Measurements from ENCODE around the gene ACTR6. TPM values are rescaled to one million over a fixed set of nuclear protein-coding genes. Genes with fewer than 3 reads are reported as not detected.
A peak's percentile ranks its signal among the peaks of the same experiment; 100 is the strongest.

ACTR6 gene
- total RNA-seq, 2 donors from 2014 or later: 12.1 to 19.4 TPM

GRCh38 chr12:100197486-100197885, 3.1 kb upstream of the ACTR6 start:
- TF ChIP-seq CTCF (IDR thresholded peaks at IDR 0.05): no peak
- no peaks in the 10 kb centered on the region for H3K27me3 ChIP-seq
- no peaks in the 10 kb centered on the region for H3K36me3 ChIP-seq
- no peak overlapping the region for H3K27ac ChIP-seq
- H3K4me3 ChIP-seq: no peak overlapping the region
- no peaks in the 10 kb centered on the region for H3K9me3 ChIP-seq
- H3K4me1 ChIP-seq: peaks cover 0 to 30% of the 10 kb centered on the region in 2 donors
- no peak for DNase-seq (ENCODE audit: low spot score)

GRCh38 chr12:100199023-100199346, 1.6 kb upstream of the ACTR6 start:
- Histone ChIP-seq H3K27me3 (no peaks in the 10 kb centered on the region), H3K4me3 (peak overlapping the region; percentile 68 to 83), H3K36me3 (no peaks in the 10 kb centered on the region), H3K27ac (no peak overlapping the region), H3K4me1 (peaks cover 0 to 26% of the 10 kb centered on the region in 2 donors), H3K9me3 (no peaks in the 10 kb centered on the region)
- no peak for TF ChIP-seq CTCF (IDR thresholded peaks at IDR 0.05)
- no peak for DNase-seq (ENCODE audit: low spot score)

GRCh38 chr12:100199347-100200149, 1.1 kb upstream of the ACTR6 start:
- no peaks in the 10 kb centered on the region for H3K27me3 ChIP-seq
- peaks cover 0 to 26% of the 10 kb centered on the region in 2 donors for H3K4me1 ChIP-seq
- peak overlapping the region; percentile 68 to 83 for H3K4me3 ChIP-seq
- DNase-seq (ENCODE audit: low spot score): peak; percentile 63
- H3K36me3 ChIP-seq: no peaks in the 10 kb centered on the region
- TF ChIP-seq CTCF (IDR thresholded peaks at IDR 0.05): no peak
- peak overlapping the region; percentile 74 to 75 for H3K27ac ChIP-seq
- H3K9me3 ChIP-seq: no peaks in the 10 kb centered on the region

GRCh38 chr12:100201604-100202423, 1.2 kb downstream of the ACTR6 start:
- Histone ChIP-seq H3K27me3 (no peaks in the 10 kb centered on the region), H3K27ac (no peak overlapping the region), H3K4me1 (peaks cover 0 to 26% of the 10 kb centered on the region in 2 donors), H3K9me3 (no peaks in the 10 kb centered on the region), H3K36me3 (peaks cover under 1% of the 10 kb centered on the region), H3K4me3 (peak overlapping the region; percentile 68 to 83)
- TF ChIP-seq CTCF (IDR thresholded peaks at IDR 0.05): no peak
- no peak for DNase-seq (ENCODE audit: low spot score)

- H3K9me3 ChIP-seq: no peaks in the 10 kb centered on the region
- peaks cover 50% of the 10 kb centered on the region for H3K36me3 ChIP-seq
- H3K4me1 ChIP-seq: no peaks in the 10 kb centered on the region
- H3K4me3 ChIP-seq: no peak overlapping the region
- H3K27ac ChIP-seq: no peak overlapping the region
- H3K27me3 ChIP-seq: no peaks in the 10 kb centered on the region
- no peak for DNase-seq (ENCODE audit: low spot score)
- TF ChIP-seq CTCF (IDR thresholded peaks at IDR 0.05): no peak
Observed at GRCh38 chr12:100207311-100207710, 6.7 kb downstream of the ACTR6 start.
